ENCODE results near the gene ARMC3.
A peak's percentile ranks its signal among the peaks of the same experiment; 100 is the strongest.

ARMC3 gene

GRCh38 chr10:22931948-22932347 lies 4.1 kb downstream of the ARMC3 start:
- no peak for DNase-seq (ENCODE audit: low spot score)

GRCh38 chr10:22932626-22933370 lies 4.9 kb downstream of the ARMC3 start:
- peak; percentile 10 for DNase-seq (ENCODE audit: low spot score)

GRCh38 chr10:22934726-22935125 lies 6.9 kb downstream of the ARMC3 start:
- no peak for DNase-seq (ENCODE audit: low spot score)

GRCh38 chr10:22942437-22942836 lies 14.6 kb downstream of the ARMC3 start:
- no peak for DNase-seq (ENCODE audit: low spot score)

GRCh38 chr10:22945934-22946673 lies 18.3 kb downstream of the ARMC3 start:
- no peak for DNase-seq (ENCODE audit: low spot score)

- no peak for DNase-seq (ENCODE audit: low spot score)
Observed at GRCh38 chr10:22954970-22955369, 27.1 kb downstream of the ARMC3 start.

GRCh38 chr10:22958338-22958737 lies 30.5 kb downstream of the ARMC3 start:
- DNase-seq (ENCODE audit: low spot score) = no peak

- DNase-seq (ENCODE audit: low spot score) = no peak
Observed at GRCh38 chr10:22959292-22959691, 31.4 kb downstream of the ARMC3 start.

- DNase-seq (ENCODE audit: low spot score) = no peak
Observed at GRCh38 chr10:22959950-22960349, 32.1 kb downstream of the ARMC3 start.

GRCh38 chr10:22962817-22963216 lies 35.0 kb downstream of the ARMC3 start:
- DNase-seq (ENCODE audit: low spot score) = no peak

- no peak for DNase-seq (ENCODE audit: low spot score)
Observed at GRCh38 chr10:22969704-22970103, 41.9 kb downstream of the ARMC3 start.

GRCh38 chr10:22976534-22976933 lies 48.7 kb downstream of the ARMC3 start:
- no peak for DNase-seq (ENCODE audit: low spot score)

- no peak for DNase-seq (ENCODE audit: low spot score)
Observed at GRCh38 chr10:22977751-22978150, 49.9 kb downstream of the ARMC3 start.

GRCh38 chr10:22978287-22978686 lies 50.4 kb downstream of the ARMC3 start:
- no peak for DNase-seq (ENCODE audit: low spot score)

- no peak for DNase-seq (ENCODE audit: low spot score)
Observed at GRCh38 chr10:22978918-22979317, 51.1 kb downstream of the ARMC3 start.

- DNase-seq (ENCODE audit: low spot score) = no peak
Observed at GRCh38 chr10:22980822-22981221, 53.0 kb downstream of the ARMC3 start.

GRCh38 chr10:22984066-22984465 lies 56.2 kb downstream of the ARMC3 start:
- DNase-seq (ENCODE audit: low spot score) = no peak

- DNase-seq (ENCODE audit: low spot score) = no peak
Observed at GRCh38 chr10:22986771-22987542, 59.1 kb downstream of the ARMC3 start.

GRCh38 chr10:22988581-22989360 lies 60.9 kb downstream of the ARMC3 start:
- DNase-seq (ENCODE audit: low spot score) = peak; percentile 56

GRCh38 chr10:22990443-22990842 lies 62.6 kb downstream of the ARMC3 start:
- no peak for DNase-seq (ENCODE audit: low spot score)

GRCh38 chr10:22992075-22992474 lies 64.2 kb downstream of the ARMC3 start:
- DNase-seq (ENCODE audit: low spot score) = no peak

GRCh38 chr10:22992621-22993020 lies 64.8 kb downstream of the ARMC3 start:
- DNase-seq (ENCODE audit: low spot score) = no peak
